Stimulated activated CD8-positive, alpha-beta memory T cell treated with anti-CD3 and anti-CD28 coated beads, Interleukin-15, amount 100 ng/mL, for 4 hours (primary cell): ENCODE measurements around the gene PAM16.
"Not testable (repeated sequence)": the region's sequence is repeated elsewhere in the genome, so short reads cannot be mapped to it uniquely, and the experiment has no call there.

Source experiments
- DNase-seq, 2 donors: peaks; one replicate each; pipeline ENCODE4 v3.0.0-alpha.2; 2020; ENCODE audit warnings: low read depth in 2 of 2

The PAM16 gene

DNA sequence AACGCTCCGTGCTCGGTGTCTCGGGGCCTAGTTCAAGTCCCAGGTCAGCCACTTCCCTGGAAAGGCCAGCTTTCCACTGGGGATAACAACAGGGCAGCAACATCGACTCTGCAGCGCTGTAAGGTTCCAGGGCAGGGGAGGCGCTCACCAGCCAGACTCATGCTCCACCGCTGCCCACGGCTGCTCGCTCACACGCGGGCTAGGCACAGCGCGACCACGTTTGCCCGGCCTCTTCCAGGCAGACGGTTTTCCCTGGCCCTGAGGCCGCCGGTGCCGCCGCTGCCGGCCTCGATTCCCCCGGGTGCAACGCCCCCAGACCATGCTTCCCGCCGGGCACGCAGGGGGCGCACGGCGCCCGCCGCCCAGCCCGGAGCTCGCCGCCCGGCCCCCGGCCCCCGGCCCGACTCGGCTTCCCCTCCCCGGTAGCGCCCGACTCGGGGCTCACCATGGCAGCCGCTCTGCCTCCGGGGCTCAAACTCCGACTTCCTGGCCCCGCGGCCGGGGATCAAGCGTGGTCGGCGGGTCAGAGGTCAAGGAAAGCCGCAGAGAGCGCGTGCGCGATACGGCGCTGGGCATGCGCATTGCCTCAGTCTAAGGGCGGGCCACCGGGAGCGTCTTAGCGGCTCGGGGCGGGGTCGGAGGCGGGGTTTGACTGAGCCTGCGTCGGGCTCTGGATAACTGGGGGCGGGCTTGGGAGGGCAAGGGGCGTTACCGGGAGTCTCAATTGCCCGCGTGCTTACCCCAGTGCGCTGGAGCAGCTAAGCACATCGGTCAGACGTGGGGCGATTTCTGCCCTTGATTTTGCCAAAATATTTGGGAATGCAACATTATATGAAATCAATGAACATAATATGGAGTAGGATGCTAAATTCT lies at the start of gene PAM16:
PAM16 (minus strand) TSS at position 535 of the 873 bp plus-strand sequence; CDS start at position 448, 87 bp downstream.
- DNase-seq: peak; percentile 95 to 96

DNA sequence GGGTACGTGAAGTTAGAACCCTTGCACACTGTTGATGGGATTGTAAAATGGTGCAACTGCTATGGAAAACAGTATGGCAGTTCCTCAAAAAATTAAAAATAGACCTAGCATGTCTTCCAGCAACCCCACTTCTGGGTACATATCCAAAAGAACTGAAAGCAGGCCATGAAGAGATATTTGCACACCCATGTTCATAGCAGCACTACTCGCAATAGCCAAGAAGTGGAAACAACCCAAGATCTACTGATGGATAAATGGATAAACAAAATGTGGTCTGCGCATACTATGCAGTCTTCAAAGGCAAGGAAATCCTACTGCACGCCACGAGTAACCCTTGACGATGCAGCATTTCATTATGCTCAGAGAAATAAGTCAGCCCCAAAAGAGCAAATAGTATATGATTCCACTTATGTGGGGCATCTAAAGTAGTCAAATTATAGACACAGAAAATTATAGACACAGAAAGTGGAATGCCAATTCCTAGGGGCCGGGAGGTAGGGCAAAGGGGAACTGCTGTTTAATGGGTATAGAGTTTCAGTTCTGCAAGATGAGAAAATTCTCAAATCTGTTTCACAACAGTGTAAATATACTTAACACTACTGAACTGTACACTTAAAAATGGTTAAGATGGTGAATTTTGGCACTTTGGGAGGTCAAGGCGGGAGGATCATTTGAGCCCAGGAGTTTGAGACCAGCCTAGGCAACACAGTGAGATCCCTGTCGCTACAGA lies 48.0 kb upstream of the PAM16 start:
- no peak for DNase-seq

DNA sequence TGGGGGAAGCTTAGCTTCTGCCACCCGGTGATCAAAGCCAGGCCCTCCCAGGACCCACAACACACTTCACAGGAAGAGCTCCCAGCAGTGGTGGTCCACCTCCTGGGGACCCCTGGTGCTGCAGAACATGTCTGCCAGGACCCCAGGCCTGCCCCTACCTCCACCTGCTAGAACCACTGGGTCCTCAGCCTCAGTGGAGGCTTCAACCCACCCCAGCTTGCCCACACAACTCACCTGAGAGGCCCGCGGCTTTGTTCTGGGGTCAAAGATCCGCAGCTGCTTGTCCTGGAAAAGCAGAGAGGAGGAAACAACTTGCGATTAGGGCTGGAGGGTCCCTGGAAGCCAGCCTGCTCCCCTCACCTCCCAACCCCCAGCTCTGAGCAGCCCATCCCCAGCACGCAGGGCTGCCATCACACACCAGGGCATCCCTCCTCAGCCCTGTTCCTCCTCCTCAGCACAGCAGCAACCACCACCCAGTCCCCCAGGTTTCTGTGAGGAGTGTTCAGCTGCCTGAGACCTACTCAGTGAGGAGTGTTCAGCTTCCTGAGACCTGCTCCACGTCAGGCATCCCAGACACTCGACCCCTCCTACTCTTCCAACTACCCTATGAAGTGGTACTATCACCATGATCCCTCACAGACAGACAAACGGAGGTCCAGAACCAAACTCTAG lies 44.1 kb upstream of the PAM16 start:
- DNase-seq: no peak

DNA sequence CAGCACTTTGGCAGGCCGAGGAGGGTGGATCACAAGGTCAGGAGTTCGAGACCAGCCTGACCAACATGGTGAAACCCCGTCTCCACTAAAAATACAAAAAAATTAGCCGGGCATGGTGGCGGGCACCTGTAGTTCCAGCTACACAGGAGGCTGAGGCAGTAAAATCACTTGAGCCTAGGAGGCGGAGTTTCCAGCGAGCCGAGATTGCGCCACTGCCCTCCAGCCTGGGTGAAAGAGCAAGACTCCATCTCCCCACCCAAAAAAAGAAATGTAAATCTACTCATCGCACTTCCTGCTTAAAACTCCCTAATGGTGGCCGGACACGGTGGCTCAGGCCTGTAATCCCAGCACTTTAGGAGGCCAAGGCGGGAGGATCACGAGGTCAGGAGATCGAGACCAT lies 42.7 kb upstream of the PAM16 start:
- not testable (repeated sequence) for DNase-seq

DNA sequence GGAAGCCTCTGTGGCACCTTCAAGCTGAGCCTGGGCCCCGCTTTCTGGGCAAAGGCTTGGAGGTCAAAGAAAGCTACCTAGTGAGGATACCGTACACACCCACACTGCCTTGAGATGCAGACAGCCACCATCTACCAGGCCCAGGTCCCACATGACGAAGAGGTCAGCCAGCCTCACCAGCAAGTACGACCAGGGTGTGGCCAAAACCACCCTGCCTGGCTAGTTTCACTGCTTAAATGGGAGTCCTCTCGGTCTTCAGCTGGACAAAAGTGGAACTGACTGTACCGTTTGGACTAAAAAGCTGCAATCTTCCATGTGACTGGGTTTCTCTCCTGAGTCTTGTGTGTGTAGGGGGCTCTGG lies 42.1 kb upstream of the PAM16 start:
- no peak for DNase-seq

DNA sequence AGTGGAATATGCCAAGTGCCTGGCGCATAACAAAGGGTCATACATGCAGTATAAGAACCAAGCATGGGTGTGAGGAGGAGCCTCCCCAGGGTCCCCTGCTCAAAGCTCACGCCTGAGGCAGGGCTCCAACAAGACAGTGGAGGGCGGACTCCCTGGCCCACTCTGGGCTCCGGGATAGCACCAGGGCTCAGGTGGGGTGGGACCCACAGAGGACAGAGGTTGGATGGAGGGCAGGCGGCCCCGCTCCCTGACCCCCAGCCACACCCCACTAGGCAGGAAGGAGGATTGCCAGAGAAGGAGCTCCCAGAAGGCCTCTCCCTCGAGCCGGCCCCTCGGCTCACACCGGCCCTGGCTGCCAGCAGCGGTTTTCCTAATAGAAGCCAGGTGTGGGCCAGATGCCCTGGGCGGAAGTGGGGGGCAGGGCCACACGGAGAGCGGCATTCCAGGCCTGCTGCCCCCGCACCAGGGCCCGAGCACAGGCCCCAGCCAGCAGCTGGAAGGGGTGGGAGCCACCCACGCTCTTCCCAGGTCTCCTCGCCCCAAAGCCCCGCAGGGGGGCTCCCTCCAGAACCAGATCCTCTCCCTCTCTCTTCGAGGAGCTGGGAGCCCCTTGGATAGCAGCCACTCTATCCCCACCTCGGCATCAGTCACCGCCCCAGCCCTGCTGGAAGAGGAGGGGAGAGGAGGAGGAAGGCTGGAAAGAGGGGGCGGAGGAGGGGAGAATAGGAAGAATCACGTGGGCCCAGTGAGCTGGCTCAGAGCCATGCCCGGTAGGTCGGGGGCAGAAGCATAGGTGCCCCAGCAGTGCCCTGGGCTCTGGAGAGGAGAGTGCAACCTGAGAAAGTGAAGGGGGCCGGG lies 41.5 kb upstream of the PAM16 start:
- DNase-seq: no peak

DNA sequence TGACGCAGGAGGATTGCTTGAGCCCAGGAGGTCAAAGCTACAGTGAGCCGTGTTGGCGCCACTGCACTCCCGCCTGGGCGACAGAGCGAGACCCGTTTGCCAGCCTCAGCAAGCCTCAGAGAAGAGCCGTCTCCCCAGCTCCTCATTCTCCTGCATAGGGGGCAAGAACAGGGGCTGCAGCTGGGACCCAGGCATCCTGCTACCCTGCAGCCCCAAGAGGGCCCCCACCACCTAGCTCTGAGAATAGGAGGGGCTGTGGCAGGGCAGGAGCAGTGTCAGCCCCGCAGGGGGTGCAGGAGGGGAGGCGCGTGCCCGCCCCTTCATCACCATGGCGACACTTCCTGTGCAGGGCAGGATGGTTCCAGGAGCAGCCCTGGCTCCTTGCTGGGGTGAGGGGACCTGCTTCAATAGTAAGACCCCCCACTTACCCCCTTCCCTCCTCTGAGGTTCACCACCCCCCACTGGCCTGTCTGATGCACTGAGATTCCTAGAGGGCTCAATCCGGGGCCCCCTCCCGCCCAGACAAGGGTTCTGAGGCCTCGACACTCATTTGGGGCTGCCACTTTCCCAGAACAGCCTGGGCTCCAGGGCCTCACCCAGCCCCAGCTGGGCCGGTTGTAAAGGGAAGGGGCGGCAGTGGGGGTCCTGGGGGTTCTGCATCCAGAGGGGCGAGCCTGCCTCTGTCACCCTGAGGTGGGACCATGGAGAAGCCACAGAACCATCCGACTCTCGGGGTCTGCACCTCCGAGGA lies 40.7 kb upstream of the PAM16 start:
- DNase-seq: no peak

DNA sequence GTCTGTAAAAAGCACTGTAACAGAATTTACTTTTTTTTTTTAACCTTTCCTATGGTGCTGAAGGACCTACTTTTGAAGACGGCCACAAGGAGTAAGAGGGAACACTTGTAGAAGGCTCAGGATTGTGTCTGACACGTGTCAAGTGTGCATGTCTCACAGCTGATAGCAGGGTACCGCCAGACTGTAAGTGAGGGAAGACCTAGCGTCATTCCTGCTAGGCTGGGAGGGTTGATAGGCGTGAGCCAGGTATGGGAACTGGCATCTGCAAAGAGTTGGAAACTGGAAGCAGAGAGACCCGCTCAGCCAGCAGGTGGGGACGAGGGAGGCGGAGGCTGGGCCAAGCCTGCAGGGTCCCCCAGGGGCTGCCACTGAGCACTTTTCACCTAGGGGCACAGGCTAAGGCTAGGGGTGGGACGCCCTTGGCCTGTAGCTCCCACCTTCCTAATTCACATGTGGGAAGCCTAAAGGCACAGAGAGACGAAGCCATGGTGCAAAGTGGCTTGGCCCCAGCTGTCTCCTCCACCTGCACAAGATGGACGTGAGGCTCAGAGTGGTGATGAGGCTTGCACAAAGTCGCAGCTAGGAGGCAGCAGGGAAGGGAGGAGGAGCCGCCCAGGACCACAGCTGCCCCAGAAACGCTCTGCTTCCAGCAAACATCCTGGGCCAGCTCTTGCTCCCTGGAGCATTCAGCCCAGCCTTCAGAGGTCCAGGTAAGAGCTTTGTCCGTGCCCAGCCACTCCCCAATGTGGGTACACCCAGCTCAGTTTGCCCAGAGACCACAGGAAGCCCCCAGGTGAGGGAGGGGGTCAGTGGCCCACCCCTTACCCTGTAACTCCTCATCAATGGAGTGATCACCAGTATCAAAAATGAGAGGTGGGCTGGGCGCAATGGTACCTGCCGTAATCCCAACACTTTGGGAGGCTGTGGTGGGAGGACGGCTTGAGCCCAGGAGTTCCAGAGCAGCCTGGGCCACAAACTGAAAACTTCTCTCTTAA lies 39.4 kb upstream of the PAM16 start:
- no peak for DNase-seq

DNA sequence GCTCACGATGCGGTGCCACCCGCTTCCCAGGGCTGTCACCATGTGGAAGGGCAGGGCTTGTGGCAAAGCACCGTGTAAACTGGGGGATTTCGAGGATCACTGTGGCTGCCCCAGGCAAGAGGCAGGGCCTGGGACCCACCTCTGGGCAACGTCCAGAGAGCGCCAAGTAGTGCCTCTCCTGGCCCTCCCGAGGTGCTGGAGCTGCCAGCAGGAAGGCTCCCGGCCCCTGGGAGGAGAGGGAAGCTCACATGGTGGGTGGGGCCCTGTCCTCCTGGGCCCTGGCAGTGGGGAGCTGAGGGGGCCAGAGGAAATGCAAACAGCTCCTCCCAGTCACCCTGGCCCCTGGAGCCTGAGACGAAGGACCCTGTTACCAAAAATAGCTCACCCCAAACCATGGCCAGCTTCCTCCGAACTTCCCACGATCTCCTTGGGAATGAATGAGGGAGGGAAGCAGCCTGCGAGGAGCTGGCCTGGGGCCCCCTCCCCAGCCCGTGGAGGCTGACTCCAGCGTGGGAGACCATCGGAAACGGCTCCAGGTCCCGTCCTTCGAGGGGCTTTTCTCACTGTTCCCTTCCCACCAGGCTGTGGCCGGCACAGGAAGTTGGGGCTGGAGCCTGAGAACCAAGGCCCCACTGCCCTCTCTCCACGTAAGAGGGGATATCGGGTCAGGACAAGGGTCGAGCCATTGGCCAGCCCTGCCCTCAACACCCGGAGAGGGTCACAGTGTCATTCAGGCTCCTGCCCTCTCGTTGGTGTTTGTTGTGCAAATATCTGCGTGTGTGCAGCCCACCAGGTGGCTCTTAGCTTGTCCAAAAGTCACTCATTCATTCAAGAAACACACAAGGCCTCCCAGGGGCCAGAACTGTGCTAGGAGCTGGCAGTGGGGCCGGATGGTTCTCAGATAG lies 38.2 kb upstream of the PAM16 start:
- no peak for DNase-seq

DNA sequence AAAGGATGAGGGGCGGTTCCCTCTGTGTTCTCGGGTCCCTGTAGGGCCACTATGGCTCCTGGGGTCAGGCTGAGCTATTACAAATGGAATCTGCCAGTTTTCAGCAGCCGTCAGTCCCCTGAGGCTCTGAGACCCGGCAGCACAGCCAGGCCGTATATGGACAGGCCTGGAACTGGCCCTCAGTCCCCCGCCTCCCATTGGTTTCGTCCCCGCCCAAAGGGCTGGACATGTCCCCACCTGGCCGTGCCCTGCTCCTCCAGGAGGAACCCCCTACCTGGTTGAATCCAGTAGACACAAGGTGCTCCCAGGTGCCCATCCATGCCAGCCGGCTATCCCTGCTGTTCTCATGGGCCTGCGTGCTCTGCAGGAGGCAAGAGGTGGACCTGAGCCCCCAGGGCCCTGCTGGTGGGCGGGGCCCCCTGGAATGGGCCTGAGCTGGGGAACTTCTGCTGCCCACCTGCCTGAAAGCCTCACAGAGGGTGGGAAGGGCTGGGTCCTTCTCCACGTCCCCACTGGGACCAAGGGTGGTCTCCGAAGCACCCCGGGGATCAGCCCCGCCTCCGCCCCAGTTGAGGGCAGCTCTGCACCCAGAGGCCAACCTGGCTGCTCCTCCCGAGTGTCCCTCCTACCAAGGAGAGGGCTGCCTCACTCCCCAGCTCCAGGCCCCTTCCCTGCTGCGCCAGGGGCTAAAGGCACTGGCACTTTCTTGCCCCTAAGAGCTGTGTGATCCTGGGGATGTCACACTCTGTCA lies 37.3 kb upstream of the PAM16 start:
- DNase-seq: no peak

DNA sequence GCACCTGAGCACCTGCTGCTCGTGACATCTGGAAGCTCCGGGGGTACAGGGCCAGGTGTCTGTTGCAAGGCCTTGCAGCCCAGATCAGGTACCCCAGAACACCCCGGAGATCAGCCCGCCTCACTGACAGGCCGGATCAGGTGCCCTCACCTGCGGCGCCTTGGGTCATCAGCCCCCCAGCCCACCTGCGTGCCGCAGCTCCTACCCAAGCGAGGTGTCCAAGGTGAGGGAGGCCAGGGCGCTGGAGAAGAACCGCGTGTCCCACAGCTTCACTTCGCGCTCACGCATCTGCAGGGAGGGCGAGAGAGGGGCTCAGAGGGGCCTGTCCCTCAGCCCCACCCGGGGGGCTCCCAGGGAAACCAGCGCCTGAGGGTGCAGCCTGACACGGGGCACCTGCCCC lies 36.7 kb upstream of the PAM16 start:
- DNase-seq: no peak

DNA sequence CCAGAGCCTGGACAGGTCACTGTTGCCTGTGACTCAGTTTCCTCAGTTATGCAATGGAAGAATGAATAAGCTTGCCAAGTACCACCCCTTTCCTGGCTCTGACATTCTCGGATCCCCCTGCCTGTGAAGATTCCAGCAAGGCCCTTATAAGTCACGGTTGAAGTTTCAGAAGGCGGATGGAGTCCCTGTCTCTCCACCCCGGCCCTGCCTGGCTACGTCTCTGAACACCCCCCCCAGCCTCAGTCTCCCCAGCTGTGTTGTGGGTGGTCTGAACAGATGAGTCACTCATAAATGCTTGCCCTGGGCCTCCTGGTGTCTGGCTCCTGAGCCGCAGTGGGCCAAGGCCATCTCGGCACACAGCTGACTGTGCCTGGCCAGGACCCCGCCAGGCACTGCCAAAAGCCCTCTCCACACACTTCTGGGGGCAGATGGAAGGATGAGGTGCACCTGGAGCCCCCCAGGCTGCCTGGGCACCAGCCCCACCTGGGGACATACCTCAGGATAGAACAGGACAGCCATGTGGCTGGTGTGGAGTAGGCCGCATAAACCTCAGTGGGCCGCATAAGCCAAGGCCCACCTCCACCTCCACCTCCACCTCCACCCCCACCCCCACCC lies 35.9 kb upstream of the PAM16 start:
- no peak for DNase-seq

DNA sequence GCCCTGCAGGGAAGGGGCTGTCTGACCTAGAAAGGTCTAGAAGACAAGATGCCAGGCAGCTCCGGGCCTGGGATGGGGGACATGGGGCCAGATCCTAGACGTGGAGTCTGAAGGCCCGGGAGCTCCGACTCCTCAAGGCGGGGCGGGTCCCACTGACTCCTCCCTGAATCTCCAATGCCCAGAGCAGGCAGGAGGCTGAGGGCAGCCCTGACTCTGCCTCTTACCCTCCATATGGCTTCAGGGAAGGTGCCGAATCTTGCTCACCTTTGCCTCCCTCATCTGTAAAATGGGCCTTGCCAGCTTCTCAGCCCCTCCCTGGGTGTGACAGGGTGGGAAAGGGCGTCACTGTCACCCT lies 35.3 kb upstream of the PAM16 start:
- DNase-seq: no peak

DNA sequence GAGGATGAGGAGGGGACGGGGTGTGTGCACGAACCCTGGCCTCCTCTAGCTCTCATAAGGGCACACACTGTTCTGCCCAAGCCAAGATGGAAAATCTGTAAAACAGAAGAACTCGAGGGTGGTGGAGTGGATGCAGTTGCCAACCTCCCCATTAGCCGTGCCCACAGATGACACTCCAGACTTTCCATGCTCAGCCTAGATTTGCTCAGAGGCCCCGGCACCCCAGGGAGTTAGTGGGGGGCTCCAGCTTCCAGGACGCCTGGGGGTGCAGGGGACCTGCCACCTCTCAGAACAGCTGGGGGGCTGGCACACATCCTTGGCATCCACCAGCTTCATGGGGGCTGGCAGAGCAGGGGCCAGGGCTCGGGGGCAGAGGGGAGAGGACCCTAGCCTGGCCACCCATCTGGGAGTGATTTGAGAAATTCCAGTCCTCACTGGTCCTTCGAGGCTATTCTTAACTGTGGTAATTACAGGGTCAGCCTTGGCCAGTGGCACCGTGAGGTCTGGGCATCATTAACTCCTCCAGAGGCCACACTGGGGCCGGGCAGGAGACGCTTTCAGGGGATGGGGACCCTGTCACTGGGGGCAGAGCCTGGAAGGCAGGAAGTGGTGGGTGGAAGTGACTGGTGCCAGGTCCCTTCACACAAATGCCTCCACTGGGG lies 34.8 kb upstream of the PAM16 start:
- DNase-seq: no peak

DNA sequence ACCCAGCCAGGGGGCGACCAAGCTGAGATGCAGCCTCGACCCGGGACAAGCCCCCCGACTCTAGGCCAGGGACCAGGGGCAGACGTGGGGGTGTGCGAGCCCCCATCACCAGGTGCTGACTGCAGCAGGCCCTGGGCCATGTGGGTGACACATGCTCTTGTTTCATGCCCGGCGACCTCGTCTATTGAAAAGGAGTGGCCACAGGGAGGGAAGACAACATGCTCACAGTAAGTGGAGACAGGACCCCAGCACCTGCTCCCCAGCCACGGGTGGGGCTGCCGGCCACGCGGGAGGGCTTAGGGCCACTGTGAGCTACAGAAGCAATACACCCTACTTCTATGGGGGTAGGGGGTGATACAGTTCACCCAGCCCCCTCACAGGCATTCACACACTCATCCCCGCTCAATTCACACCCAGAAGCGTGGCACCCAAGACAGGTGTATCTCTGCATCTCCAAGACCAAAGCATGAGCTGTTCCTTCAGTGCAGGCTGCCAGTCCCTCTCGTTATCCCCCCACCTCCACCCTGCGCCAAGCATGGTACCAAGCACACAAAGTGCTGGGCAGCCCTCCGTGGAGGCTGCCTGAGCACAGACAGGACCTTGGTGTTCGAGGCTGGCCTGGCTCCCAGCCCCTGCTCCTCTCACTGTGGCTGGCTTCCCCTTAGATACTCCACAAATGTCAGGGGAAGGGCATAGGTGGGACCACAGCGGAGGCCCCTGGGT lies 34.1 kb upstream of the PAM16 start:
- DNase-seq: no peak

DNA sequence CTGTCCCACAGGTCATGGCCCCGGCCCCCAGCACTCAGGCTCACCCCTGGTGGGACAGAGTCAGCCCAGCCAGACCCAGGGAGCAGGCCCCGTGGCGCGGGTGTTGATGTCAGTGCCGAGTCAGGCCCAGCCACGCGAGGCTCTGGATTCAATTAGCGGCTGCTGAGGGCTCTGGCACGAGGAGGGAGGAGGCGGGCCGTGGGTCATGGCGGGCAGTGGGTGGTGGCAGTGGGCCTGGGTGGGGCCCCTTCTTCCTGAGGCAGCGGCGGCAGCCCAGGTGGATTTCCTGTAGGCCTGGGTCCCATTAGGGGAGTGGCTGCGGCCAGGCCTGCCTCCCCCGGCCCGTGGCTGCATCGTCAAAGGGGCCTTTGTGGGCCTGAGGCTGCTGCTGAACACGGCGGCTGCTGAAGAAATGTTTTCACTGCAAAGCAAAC lies 33.4 kb upstream of the PAM16 start:
- no peak for DNase-seq
